Keratinocyte (primary cell): ENCODE results near the gene RUNX1. TPM values are rescaled to one million over a fixed set of nuclear protein-coding genes. Genes with fewer than 3 reads are reported as not detected.

ENCODE experiments used
- DNase-seq: peaks from one replicate; pipeline ENCODE4 v3.0.0-alpha.2; 2011; ENCODE audit warnings: low read depth, missing footprints, low spot score
- FAIRE-seq: peaks from 2 replicates; lab custom pipeline; 2011; peaks lifted over from hg19 to GRCh38; lab: Jason Lieb, UNC
- H2AFZ ChIP-seq: 2 replicates; pipeline ENCODE4 v1.6.0; 2012; ENCODE audit warnings: low read length, control low read depth, inconsistent platforms; ENCODE audit not compliant: control insufficient read depth
- H3K27ac ChIP-seq: 2 replicates; pipeline ENCODE4 v1.5.1; 2011; ENCODE audit warnings: low read length; ENCODE audit not compliant: control insufficient read depth, insufficient read depth
- H3K27me3 ChIP-seq: 3 replicates; pipeline ENCODE4 v1.6.0; 2011; ENCODE audit warnings: low read length; ENCODE audit not compliant: control insufficient read depth, insufficient read depth; ENCODE audit errors: extremely low read depth
- H3K36me3 ChIP-seq, 2 experiments: 2 replicates in 1 of 2; 3 replicates in 1 of 2; pipeline ENCODE4 v1.5.1; 2011; ENCODE audit warnings: low read length in 2 of 2, mild to moderate bottlenecking in 1 of 2; ENCODE audit not compliant: control insufficient read depth in 2 of 2, insufficient read depth in 2 of 2; ENCODE audit errors: extremely low read depth in 1 of 2
- H3K4me1 ChIP-seq: 3 replicates; pipeline ENCODE4 v1.5.1; 2011; ENCODE audit warnings: low read length; ENCODE audit not compliant: control insufficient read depth, insufficient read depth; ENCODE audit errors: extremely low read depth
- H3K4me2 ChIP-seq: 3 replicates; pipeline ENCODE4 v1.6.0; 2011; ENCODE audit warnings: low read depth, low read length; ENCODE audit not compliant: control insufficient read depth, insufficient read depth; ENCODE audit errors: extremely low read depth
- H3K4me3 ChIP-seq, 3 experiments: fragments of 200-600 bp in 1 of 3; sonication (generic) in 1 of 3; 2 replicates in 2 of 3; 3 replicates in 1 of 3; pipeline ENCODE4 v1.5.1; 2011 to 2016; ENCODE audit warnings: low read length in 3 of 3, mild to moderate bottlenecking in 3 of 3, control low read depth in 2 of 3, inconsistent platforms in 1 of 3, low read depth in 1 of 3, mixed read lengths in 1 of 3, mixed run types in 1 of 3, moderate library complexity in 1 of 3; ENCODE audit not compliant: control insufficient read depth in 2 of 3, insufficient read depth in 2 of 3; ENCODE audit errors: extremely low read depth in 1 of 3
- H3K79me2 ChIP-seq: 2 replicates; pipeline ENCODE4 v1.6.0; 2012; ENCODE audit warnings: low read length; ENCODE audit not compliant: control insufficient read depth, insufficient read depth
- H3K9ac ChIP-seq: 3 replicates; pipeline ENCODE4 v1.6.0; 2011; ENCODE audit warnings: low read length; ENCODE audit not compliant: control insufficient read depth, insufficient read depth; ENCODE audit errors: extremely low read depth
- H3K9me1 ChIP-seq: 3 replicates; pipeline ENCODE4 v1.6.0; 2011; ENCODE audit warnings: low read length; ENCODE audit not compliant: control insufficient read depth, insufficient read depth; ENCODE audit errors: extremely low read depth
- H3K9me3 ChIP-seq: 2 replicates; pipeline ENCODE4 v1.5.1; 2012; ENCODE audit warnings: low read depth, low read length; ENCODE audit not compliant: control insufficient read depth
- H4K20me1 ChIP-seq: 3 replicates; pipeline ENCODE4 v1.6.0; 2011; ENCODE audit warnings: low read length; ENCODE audit not compliant: control insufficient read depth, insufficient read depth; ENCODE audit errors: extremely low read depth
- EZH2 ChIP-seq: IDR thresholded peaks from one replicate; pipeline ENCODE4 v1.6.1; 2012; ENCODE audit warnings: inconsistent platforms, mild to moderate bottlenecking, low read length, moderate library complexity
- dilution Hi-C: fragments of 300-500 bp; cut with MboI; formaldehyde crosslinking; loops from one replicate; pipeline ENCODE4 v1.7.0; 2020; ENCODE audit warnings: low sequenced_read_pairs; ENCODE audit not compliant: extremely low pct_ligation_motif_present
- polyA plus RNA-seq, 5 experiments: library from polyadenylated mRNA; depleted of rRNA in 3 of 5; stranded (reverse) in 3 of 5; stranded (forward) in 1 of 5; unstranded in 1 of 5; fragments of >200 nt; gene quantifications; 1 replicate in 1 of 5; 2 replicates in 3 of 5; 3 replicates in 1 of 5; pipeline versions ENCODE4 v1.2.1 to v1.2.3, GENCODE V29; 2011 to 2012; ENCODE audit warnings: missing spikeins in 2 of 5, low read depth in 1 of 5, low replicate concordance in 1 of 5
- TF ChIP-seq, protein P1 (sequence below), 3 experiments: IDR thresholded peaks in 1 of 3; conservative IDR thresholded peaks in 1 of 3; optimal IDR thresholded peaks in 1 of 3; 2 replicates in 2 of 3; 3 replicates in 1 of 3; pipeline versions ENCODE3 to v1.5.1; 2011; ENCODE audit warnings: low read length in 3 of 3, mild to moderate bottlenecking in 3 of 3, moderate library complexity in 2 of 3, control low read depth in 1 of 3, inconsistent platforms in 1 of 3; ENCODE audit not compliant: insufficient read depth in 2 of 3; ENCODE audit errors: extremely low read depth in 1 of 3

The RUNX1 gene
- polyA plus RNA-seq, 1 donor (not counting 4 experiments of a cell fraction or from before 2014, with no cell fraction given), result 44.9 TPM

DNA sequence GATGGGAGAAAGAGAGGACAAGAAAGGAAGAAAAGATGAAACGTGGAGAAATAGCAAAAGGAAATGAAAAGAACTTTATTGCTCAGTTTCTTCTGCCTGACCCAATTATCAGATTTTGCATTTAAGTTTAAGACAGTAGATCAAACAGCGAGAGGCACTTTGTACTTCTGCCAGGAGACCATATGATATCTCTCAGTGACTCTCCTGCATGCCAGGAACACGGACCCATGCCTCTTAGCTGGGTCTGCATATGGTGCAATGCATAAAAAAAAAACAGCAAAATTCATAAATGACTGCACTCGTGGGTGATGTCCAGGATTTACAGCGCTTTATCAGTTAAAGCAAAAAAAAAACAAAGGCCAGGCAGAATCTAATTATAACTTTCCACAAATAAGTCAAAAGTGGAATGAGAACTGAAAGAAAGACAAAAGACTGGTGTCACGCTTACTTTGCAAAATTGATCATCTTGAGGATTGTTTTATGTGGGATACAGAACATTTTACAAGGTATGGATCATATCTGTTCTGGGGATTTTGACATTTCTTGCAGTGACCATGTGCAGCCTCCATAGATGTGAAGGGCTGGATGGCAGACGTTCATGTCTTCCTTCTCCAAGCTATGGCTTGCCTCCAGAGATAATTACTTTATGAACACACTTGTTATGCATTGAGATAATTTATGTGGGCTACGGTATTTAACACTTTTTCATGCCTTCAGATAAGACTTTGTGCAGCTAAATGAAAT lies 79.5 kb downstream of the RUNX1 start:
- Histone ChIP-seq H3K9me1 (no peaks in the 10 kb centered on the region), H3K4me1 (peaks cover 5% of the 10 kb centered on the region), H3K9me3 (no peaks in the 10 kb centered on the region), H3K79me2 (no peaks in the 10 kb centered on the region), H3K27ac (no peak overlapping the region), H3K4me3 (no peak overlapping the region), H3K9ac (no peak overlapping the region), H4K20me1 (no peaks in the 10 kb centered on the region), H2AFZ (no peak overlapping the region), H3K36me3 (no peaks in the 10 kb centered on the region), H3K27me3 (no peaks in the 10 kb centered on the region), H3K4me2 (no peak overlapping the region)
- TF ChIP-seq, protein P1, sequence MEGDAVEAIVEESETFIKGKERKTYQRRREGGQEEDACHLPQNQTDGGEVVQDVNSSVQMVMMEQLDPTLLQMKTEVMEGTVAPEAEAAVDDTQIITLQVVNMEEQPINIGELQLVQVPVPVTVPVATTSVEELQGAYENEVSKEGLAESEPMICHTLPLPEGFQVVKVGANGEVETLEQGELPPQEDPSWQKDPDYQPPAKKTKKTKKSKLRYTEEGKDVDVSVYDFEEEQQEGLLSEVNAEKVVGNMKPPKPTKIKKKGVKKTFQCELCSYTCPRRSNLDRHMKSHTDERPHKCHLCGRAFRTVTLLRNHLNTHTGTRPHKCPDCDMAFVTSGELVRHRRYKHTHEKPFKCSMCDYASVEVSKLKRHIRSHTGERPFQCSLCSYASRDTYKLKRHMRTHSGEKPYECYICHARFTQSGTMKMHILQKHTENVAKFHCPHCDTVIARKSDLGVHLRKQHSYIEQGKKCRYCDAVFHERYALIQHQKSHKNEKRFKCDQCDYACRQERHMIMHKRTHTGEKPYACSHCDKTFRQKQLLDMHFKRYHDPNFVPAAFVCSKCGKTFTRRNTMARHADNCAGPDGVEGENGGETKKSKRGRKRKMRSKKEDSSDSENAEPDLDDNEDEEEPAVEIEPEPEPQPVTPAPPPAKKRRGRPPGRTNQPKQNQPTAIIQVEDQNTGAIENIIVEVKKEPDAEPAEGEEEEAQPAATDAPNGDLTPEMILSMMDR (optimal IDR thresholded peaks at IDR 0.05 in 1 of 3, IDR thresholded peaks at IDR 0.05 in 1 of 3, conservative IDR thresholded peaks at IDR 0.05 in 1 of 3; ENCODE audit: extremely low read depth in 1 of 3, insufficient read depth in 2 of 3, low read length in 3 of 3), result no peak
- no peak for TF ChIP-seq EZH2
- FAIRE-seq, result no peak
- dilution Hi-C loops, result no loop called here
- no peak for DNase-seq

DNA sequence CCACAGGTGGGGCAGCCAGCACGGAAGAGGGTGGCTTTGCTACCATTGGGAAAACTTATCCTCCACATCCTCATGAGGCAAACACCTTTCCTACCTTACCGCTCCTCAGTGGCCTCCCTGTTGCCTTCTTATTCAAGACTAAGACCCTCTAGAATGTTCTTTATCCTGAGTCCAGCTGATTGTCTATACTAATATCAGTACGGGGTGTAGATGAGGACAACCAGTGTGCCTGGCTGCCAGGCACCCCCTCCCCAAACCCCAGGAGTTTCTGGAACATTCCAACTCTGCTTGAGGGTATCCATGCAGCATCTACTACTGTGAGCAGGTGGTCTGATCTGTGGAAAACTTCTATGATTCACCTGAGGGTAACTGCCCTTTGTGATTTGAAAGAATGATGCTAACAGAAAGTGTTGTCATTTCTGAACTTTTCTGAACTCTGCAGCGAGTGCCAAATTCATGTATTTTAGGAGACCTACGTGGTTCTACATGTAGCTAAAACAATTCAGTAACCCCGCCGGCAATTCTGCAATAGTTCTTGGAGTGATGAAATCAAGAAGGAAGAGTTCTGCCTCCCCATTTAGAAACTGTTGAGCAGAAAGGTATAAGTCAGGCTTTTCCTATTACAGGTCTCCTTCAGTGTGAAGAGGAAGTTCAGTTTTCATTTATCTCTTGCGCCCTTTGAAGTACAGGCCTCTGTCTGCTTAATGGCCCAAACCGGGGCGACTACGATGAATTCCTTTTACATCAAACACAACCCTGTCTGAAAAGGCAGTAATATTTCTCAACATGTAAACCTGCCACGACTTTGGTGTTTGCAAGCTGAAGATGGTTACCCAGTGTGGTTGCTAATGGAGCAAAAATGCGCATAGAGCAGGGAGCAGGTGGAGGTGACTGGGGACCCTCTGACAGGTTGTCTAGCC lies 80.4 kb downstream of the RUNX1 start:
- TF ChIP-seq, protein P1 (optimal IDR thresholded peaks at IDR 0.05 in 1 of 3, IDR thresholded peaks at IDR 0.05 in 1 of 3, conservative IDR thresholded peaks at IDR 0.05 in 1 of 3; ENCODE audit: extremely low read depth in 1 of 3, insufficient read depth in 2 of 3, low read length in 3 of 3), result no peak
- Histone ChIP-seq H3K9ac (no peak overlapping the region), H3K4me3 (no peak overlapping the region), H3K79me2 (no peaks in the 10 kb centered on the region), H4K20me1 (no peaks in the 10 kb centered on the region), H3K27me3 (no peaks in the 10 kb centered on the region), H3K4me2 (no peak overlapping the region), H3K27ac (no peak overlapping the region), H3K36me3 (no peaks in the 10 kb centered on the region), H2AFZ (no peak overlapping the region), H3K9me1 (no peaks in the 10 kb centered on the region), H3K9me3 (no peaks in the 10 kb centered on the region), H3K4me1 (peaks cover 5% of the 10 kb centered on the region)
- DNase-seq (no peak), FAIRE-seq (no peak)
- dilution Hi-C loops, result no loop called here
